Hepatocyte (in vitro differentiated cells): ENCODE measurements around the gene HOXC11. TPM values are rescaled to one million over a fixed set of nuclear protein-coding genes. Genes with fewer than 3 reads are reported as not detected.

Source experiments
- DNase-seq: peaks from one replicate; pipeline ENCODE4 v3.0.0-alpha.2; 2016; ENCODE audit warnings: low spot score
- H2AFZ ChIP-seq: fragments of 200-600 bp; sonication (generic); 2 replicates; pipeline ENCODE4 v1.6.0; 2016; ENCODE audit warnings: antibody characterized with exemption, mild to moderate bottlenecking
- H3K27ac ChIP-seq: fragments of 200-600 bp; sonication (generic); 2 replicates; pipeline ENCODE4 v1.5.1; 2016; ENCODE audit warnings: mild to moderate bottlenecking
- H3K27me3 ChIP-seq: fragments of 200-600 bp; sonication (generic); 2 replicates; pipeline ENCODE4 v1.6.1; 2016
- H3K36me3 ChIP-seq: fragments of 200-600 bp; sonication (generic); replicated peaks from 2 replicates; pipeline ENCODE4 v1.5.1; 2016; ENCODE audit warnings: low read depth; ENCODE audit not compliant: insufficient read depth
- H3K4me1 ChIP-seq: fragments of 200-600 bp; sonication (generic); 2 replicates; pipeline ENCODE4 v1.5.1; 2016; ENCODE audit warnings: mild to moderate bottlenecking, moderate library complexity; ENCODE audit not compliant: insufficient read depth
- H3K4me2 ChIP-seq: fragments of 200-600 bp; sonication (generic); 2 replicates; pipeline ENCODE4 v1.6.0; 2016
- H3K4me3 ChIP-seq: fragments of 200-600 bp; sonication (generic); 2 replicates; pipeline ENCODE4 v1.5.1; 2016; ENCODE audit warnings: mild to moderate bottlenecking
- H3K79me2 ChIP-seq: fragments of 200-600 bp; sonication (generic); 2 replicates; pipeline ENCODE4 v1.6.0; 2017; ENCODE audit warnings: mild to moderate bottlenecking
- H3K9me2 ChIP-seq: fragments of 200-600 bp; sonication (generic); replicated peaks from 2 replicates; pipeline ENCODE4 v1.6.0; 2017; ENCODE audit warnings: mild to moderate bottlenecking; ENCODE audit not compliant: insufficient read depth
- H3K9me3 ChIP-seq: fragments of 200-600 bp; sonication (generic); 2 replicates; pipeline ENCODE4 v1.5.1; 2016; ENCODE audit warnings: low read depth, mild to moderate bottlenecking
- H4K20me1 ChIP-seq: fragments of 200-600 bp; sonication (generic); 2 replicates; pipeline ENCODE4 v1.6.0; 2016; ENCODE audit warnings: mild to moderate bottlenecking; ENCODE audit not compliant: insufficient read depth, poor library complexity, severe bottlenecking
- EZH2 ChIP-seq: fragments of 200-600 bp; sonication (generic); IDR thresholded peaks from 2 replicates; pipeline ENCODE4 v1.6.1; 2016; ENCODE audit warnings: antibody characterized with exemption, mild to moderate bottlenecking, borderline replicate concordance
- EZH2phosphoT487 ChIP-seq: fragments of 200-600 bp; sonication (generic); IDR thresholded peaks from one replicate; pipeline ENCODE4 v1.6.1; 2018; ENCODE audit warnings: antibody characterized with exemption, mild to moderate bottlenecking, low read depth, moderate library complexity; ENCODE audit not compliant: unreplicated experiment, severe bottlenecking
- WGBS: methylation state at CpG from one replicate; pipeline ENCODE4 v1.1.6; 2016; ENCODE audit warnings: low lambda C conversion rate; ENCODE audit errors: missing lambda C conversion rate; 5-methylcytosine and 5-hydroxymethylcytosine counted together
- polyA plus RNA-seq: library from polyadenylated mRNA; unstranded; fragments of >200 nt; fragmentation: Nextera tagmentation; extraction: Ambion mirVana; gene quantifications from 2 replicates; pipeline ENCODE4 v1.2.1, GENCODE V29; 2016
- total RNA-seq: library from RNA; depleted of rRNA; stranded (reverse); fragments of >200 nt; gene quantifications from 2 replicates; pipeline ENCODE4 v1.2.3, GENCODE V29; 2014
- TF ChIP-seq, protein P1 (sequence below): fragments of 200-600 bp; sonication (generic); IDR thresholded peaks from 2 replicates; pipeline ENCODE4 v1.5.1; 2016; ENCODE audit warnings: antibody characterized with exemption, mild to moderate bottlenecking; ENCODE audit not compliant: poor library complexity

The HOXC11 gene
- total and polyA plus RNA-seq, 2 experiments from 2014 or later: 0.63 to 1.3 TPM

DNA sequence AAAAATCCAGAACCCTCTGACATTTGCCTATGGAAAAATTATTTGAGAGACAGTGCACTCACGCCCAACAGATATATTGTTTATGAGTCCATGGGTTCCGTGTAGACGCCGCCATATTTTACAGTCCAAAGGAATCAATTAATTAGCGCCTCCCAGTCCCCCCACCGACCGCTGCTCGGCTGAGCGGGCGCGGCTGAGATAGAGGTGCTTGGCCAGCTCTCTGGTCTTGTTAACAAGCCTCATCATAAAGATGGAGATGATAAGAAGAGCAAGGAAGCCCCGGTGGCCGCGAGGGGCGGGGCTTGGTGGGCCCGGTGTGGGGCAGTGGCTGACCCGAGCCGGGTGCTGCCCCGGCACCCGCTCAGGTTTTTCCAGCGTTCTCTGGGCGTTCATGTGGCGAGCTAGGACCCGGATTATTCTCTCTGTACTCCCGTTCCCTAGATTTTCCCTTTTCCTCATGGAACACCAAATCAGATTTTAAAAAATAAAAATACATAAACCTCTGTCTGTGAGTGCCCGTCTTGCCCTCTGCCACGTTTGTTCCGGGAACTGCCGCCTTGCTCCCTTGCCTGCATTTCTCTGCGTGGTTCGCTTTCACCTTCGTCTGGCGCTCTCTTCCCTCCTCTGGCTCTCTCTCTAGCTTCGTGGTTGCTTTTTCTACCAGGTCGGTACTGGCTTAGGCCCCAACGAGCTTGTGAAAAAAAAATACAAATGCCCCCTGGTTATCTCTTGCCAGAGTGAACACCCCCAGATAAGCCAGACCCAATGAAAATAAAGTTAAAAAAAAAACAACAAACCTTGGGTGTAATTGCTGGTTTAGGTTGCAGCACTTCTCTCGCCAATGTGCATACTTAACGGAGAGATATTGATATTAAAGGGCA, 9.3 kb upstream of the HOXC11 start:
- TF ChIP-seq EZH2phosphoT487: peak; percentile 62
- peak; percentile 68 for TF ChIP-seq EZH2
- TF ChIP-seq, protein P1, sequence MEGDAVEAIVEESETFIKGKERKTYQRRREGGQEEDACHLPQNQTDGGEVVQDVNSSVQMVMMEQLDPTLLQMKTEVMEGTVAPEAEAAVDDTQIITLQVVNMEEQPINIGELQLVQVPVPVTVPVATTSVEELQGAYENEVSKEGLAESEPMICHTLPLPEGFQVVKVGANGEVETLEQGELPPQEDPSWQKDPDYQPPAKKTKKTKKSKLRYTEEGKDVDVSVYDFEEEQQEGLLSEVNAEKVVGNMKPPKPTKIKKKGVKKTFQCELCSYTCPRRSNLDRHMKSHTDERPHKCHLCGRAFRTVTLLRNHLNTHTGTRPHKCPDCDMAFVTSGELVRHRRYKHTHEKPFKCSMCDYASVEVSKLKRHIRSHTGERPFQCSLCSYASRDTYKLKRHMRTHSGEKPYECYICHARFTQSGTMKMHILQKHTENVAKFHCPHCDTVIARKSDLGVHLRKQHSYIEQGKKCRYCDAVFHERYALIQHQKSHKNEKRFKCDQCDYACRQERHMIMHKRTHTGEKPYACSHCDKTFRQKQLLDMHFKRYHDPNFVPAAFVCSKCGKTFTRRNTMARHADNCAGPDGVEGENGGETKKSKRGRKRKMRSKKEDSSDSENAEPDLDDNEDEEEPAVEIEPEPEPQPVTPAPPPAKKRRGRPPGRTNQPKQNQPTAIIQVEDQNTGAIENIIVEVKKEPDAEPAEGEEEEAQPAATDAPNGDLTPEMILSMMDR: no peak
- Histone ChIP-seq H3K9me3 (no peaks in the 10 kb centered on the region), H3K27ac (no peak overlapping the region), H3K4me2 (peak overlapping the region; percentile 52), H3K79me2 (no peaks in the 10 kb centered on the region), H3K4me3 (no peak overlapping the region), H2AFZ (no peak overlapping the region), H3K4me1 (no peaks in the 10 kb centered on the region), H3K27me3 (peaks cover 100% of the 10 kb centered on the region), H4K20me1 (no peaks in the 10 kb centered on the region), H3K9me2 (no peaks in the 10 kb centered on the region), H3K36me3 (no peaks in the 10 kb centered on the region)
- DNase-seq: no peak
- 11% methylated on average over 38 of the region's 38 CpGs for WGBS

DNA sequence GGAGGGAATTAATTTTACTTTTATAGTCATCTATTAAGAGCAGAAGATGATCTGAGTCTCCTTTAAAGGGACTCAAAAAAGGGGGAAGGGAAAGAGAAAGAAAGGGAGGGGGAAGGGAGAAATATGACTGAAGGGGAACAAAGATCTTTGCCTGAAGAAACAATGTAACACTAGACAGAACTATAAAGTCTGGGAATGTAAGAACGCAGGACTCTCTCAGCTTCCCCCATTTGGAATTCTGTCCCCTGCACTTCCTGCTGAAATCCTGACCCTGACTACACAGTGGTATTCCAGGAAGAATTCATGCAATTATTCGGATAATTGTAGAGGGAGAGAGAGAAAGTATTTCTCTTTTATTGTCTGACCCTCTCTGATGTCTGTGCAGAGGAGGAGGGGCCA, 8.6 kb upstream of the HOXC11 start:
- WGBS: 21% methylated on average over 2 of the region's 2 CpGs
- Histone ChIP-seq H3K4me3 (no peak overlapping the region), H3K9me3 (no peaks in the 10 kb centered on the region), H3K4me1 (no peaks in the 10 kb centered on the region), H3K36me3 (no peaks in the 10 kb centered on the region), H3K4me2 (peak overlapping the region; percentile 52), H2AFZ (no peak overlapping the region), H3K79me2 (no peaks in the 10 kb centered on the region), H3K27me3 (peaks cover 100% of the 10 kb centered on the region), H3K27ac (no peak overlapping the region), H3K9me2 (no peaks in the 10 kb centered on the region), H4K20me1 (no peaks in the 10 kb centered on the region)
- no peak for DNase-seq
- no peak for TF ChIP-seq EZH2
- TF ChIP-seq EZH2phosphoT487: peak; percentile 21
- TF ChIP-seq, protein P1: no peak

DNA sequence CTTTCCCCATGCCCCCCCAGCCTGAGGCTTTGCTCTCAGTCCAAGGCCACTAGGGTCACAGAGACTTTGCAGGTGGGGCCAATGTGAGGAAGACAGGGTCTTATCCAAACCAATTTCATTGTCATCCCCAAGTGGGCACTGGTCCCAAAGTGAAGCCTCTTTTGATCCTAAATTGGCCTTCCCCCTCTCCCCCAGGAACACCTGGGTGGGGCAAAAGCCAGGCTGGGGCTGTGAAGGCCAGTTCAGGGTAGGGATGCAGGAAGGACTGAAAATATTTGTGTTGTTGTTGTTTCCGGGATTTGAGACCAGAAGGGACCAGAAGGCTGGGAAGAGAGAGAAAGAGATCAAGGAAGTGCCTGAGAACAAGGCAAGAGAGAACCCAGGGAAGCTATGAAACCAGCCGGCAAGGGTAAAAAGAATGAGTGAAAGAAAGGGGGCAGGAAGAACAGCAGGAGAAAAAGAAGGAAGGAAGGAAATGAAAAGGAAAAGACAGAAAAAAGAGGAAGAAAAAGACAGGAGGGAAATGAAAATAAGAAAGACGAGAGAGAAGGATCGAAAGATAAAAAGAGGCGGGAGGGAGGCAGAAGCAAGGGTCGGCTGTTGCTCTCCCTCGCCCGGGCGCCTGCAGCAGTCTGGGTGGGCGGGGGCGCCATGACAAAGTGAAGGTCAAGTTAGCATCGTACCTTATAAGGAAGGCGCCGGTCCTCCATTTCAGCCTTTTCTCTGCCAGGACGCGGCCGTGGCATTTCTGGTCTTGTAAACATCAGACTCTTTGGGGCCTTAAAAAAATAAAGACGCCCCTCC, 7.4 kb upstream of the HOXC11 start:
- TF ChIP-seq EZH2phosphoT487: peak; percentile 57
- no peak for TF ChIP-seq EZH2
- peak overlapping the region; percentile 69 for H3K4me2 ChIP-seq
- no peaks in the 10 kb centered on the region for H3K9me2 ChIP-seq

DNA sequence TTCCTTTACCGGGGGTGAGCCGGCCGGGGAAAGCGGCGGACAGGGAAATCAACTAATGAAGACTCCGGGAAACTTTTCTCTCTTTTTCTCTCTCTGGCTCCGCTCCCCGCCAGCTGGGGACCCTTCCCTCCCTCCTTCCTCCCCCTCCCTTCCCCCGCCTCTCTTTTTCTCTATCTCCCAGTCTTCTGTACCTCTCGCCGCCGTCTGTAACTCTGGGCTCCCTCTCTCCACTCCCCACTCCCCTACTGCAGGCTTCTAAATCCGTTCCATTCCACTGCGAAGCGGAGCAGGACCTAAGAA, 6.9 kb upstream of the HOXC11 start:
- no peaks in the 10 kb centered on the region for H3K36me3 ChIP-seq
- no peaks in the 10 kb centered on the region for H4K20me1 ChIP-seq
- H3K4me2 ChIP-seq: peak overlapping the region; percentile 69
- under 1% methylated on average over 12 of the region's 15 CpGs for WGBS
- no peaks in the 10 kb centered on the region for H3K9me3 ChIP-seq
- H3K4me3 ChIP-seq: no peak overlapping the region
- peak overlapping the region; percentile 63 for H3K27ac ChIP-seq
- H3K79me2 ChIP-seq: no peaks in the 10 kb centered on the region
- no peaks in the 10 kb centered on the region for H3K9me2 ChIP-seq
- TF ChIP-seq EZH2: no peak
- TF ChIP-seq EZH2phosphoT487: no peak
- TF ChIP-seq, protein P1: no peak
- H2AFZ ChIP-seq: peak overlapping the region; percentile 38
- DNase-seq: no peak
- no peaks in the 10 kb centered on the region for H3K4me1 ChIP-seq
- peaks cover 100% of the 10 kb centered on the region for H3K27me3 ChIP-seq

More for the DNA sequence above, 7.4 kb upstream of the HOXC11 start:
- Histone ChIP-seq H3K27ac (peak overlapping the region; percentile 63), H3K4me1 (no peaks in the 10 kb centered on the region), H4K20me1 (no peaks in the 10 kb centered on the region), H3K36me3 (no peaks in the 10 kb centered on the region), H3K79me2 (no peaks in the 10 kb centered on the region), H3K9me3 (no peaks in the 10 kb centered on the region), H2AFZ (peak overlapping the region; percentile 38), H3K4me3 (no peak overlapping the region), H3K27me3 (peaks cover 100% of the 10 kb centered on the region)
- peak; percentile 49 for DNase-seq
- WGBS: 4% methylated on average over 18 of the region's 18 CpGs
